ENCODE results near the gene CDKN3.

DNA sequence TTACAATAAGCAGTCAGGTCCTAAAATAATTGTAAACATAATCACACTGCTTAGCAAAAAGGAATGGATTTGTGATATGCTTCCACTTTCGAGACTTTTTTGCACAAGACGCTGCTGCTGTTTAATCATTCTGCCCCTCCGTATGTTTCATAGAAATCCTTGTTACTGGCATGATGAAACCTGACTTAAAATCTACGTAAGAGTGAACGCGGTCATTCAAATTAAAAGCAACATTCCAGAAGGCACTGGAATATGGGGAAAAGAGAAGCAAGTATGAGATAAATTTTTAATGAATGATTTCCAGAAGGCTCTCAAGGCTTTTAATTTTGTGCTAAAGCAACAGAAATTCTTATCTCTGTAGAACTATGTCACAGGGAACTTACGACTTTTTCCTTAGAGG is 43.2 kb downstream of the CDKN3 start:
- no peak for TF ChIP-seq POLR2A (IDR thresholded peaks at IDR 0.05; ENCODE audit: low read length)
- TF ChIP-seq GATA1 (IDR thresholded peaks at IDR 0.05; ENCODE audit: low read depth, low read length) = no peak
